GM12892 (cell line): ENCODE measurements around the gene GPR151.

ENCODE experiments used
- DNase-seq: peaks from one replicate; pipeline ENCODE4 v3.0.0; 2011; ENCODE audit not compliant: insufficient read length
- FAIRE-seq: peaks from 2 replicates; lab custom pipeline; 2011; peaks lifted over from hg19 to GRCh38; lab: Jason Lieb, UNC
- POLR2A ChIP-seq: IDR thresholded peaks from 2 replicates; pipeline ENCODE4 v1.6.1; 2011; ENCODE audit warnings: low read depth, low read length, control low read depth
- POLR2AphosphoS5 ChIP-seq: IDR thresholded peaks from 2 replicates; pipeline ENCODE4 v1.6.1; 2011; ENCODE audit warnings: low read depth, low read length, control low read depth
- TAF1 ChIP-seq: IDR thresholded peaks from 2 replicates; pipeline ENCODE4 v1.6.1; 2011; ENCODE audit warnings: low read depth, mild to moderate bottlenecking, control low read depth, low read length, borderline replicate concordance

GPR151 gene

GRCh38 chr5:146475190-146475780 lies 40.7 kb downstream of the GPR151 start:
- DNase-seq (no peak), FAIRE-seq (no peak)
- TF ChIP-seq POLR2AphosphoS5 (no peak), POLR2A (no peak), TAF1 (no peak)

DNA sequence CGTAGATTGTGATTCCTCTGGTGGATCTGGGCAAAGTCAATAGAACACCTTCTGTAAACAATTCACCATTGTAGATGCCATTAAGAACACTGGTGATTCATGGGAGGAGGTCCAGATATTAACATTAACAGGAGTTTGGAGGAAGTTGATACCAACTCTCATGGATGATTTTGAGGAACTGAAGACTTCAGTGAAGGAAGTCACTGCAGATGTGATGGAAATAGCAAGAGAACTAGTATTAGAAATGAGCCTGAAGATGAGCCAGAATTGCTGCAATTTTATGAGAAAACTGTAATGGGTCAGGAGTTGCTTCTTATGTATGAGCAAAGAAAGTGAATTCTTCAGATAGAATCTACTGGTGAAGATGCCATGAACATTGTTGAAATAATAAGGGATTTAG lies 41.9 kb downstream of the GPR151 start:
- DNase-seq (no peak), FAIRE-seq (no peak)
- TF ChIP-seq POLR2A, result no peak
- TF ChIP-seq POLR2AphosphoS5, result no peak
- no peak for TF ChIP-seq TAF1

DNA sequence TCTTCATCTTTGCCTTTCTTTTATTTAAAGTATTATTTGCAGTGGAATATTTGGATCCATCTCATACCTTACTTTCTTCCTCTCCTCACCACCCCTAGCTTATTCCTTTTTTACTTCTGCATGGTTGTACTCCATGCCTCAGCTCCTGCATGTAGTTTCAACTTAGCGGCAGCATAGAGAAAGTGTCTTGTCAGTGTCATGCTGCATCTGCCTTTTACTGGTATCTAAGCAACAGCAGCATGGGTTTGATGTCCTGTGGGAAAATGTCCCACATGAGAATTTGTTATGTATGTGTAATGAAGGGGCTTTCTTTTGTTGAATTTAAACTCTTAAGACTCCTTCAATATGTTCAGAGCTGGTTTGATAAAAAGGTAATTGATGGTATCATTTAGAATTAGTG lies 48.2 kb downstream of the GPR151 start:
- FAIRE-seq (no peak), DNase-seq (no peak)
- TF ChIP-seq POLR2A (no peak), POLR2AphosphoS5 (no peak), TAF1 (no peak)

GRCh38 chr5:146466521-146467349 lies 49.3 kb downstream of the GPR151 start:
- no peak for FAIRE-seq
- TF ChIP-seq TAF1 (no peak), POLR2AphosphoS5 (no peak), POLR2A (no peak)
- DNase-seq, result no peak

GRCh38 chr5:146463446-146463845 lies 52.5 kb downstream of the GPR151 start:
- no peak for DNase-seq
- no peak for TF ChIP-seq POLR2A
- TF ChIP-seq TAF1, result no peak
- no peak for TF ChIP-seq POLR2AphosphoS5
- no peak for FAIRE-seq
